ENCODE data around the gene PPM1M. TPM values are rescaled to one million over a fixed set of nuclear protein-coding genes. Genes with fewer than 3 reads are reported as not detected.

PPM1M gene
- total RNA-seq, 6 experiments from 2014 or later: 2.8 to 7.1 (median 4.5) TPM

- H3K4me1 ChIP-seq: peaks cover 0 to 63% (median 23%) of the 10 kb centered on the region in 4 donors
- ATAC-seq (peak in 1 of 4 donors; percentile 6), DNase-seq (peak in 1 of 3 donors; percentile 49)
- peaks cover 0 to 19% (median 8%) of the 10 kb centered on the region in 4 donors for H3K36me3 ChIP-seq
- peak overlapping the region; percentile 50 to 97 (median 77) for H3K4me3 ChIP-seq
- TF ChIP-seq CTCF (IDR thresholded peaks at IDR 0.05): peak; percentile 39 to 51 (median 48)
- TF ChIP-seq POLR2A (IDR thresholded peaks at IDR 0.05): no peak
- H3K9me3 ChIP-seq: no peaks in the 10 kb centered on the region
- 25% methylated on average over 7 of the region's 7 CpGs for whole genome bisulfite sequencing (ENCODE audit: insufficient coverage, low coverage, low lambda C conversion rate, missing lambda C conversion rate)
- H3K27ac ChIP-seq: peak overlapping the region in 2 of 3 donors; percentile 73 to 100
- intact Hi-C loops (cut with DNase I): loop anchor here in 1 of 2 donors (5.0 kb wide), 1 partner anchor 51 kb away; no protein-coding TSS in a partner anchor
- no peaks in the 10 kb centered on the region for H3K27me3 ChIP-seq
Observed at GRCh38 chr3:52291508-52292181, 46.1 kb downstream of the PPM1M start.

- TF ChIP-seq CTCF (IDR thresholded peaks at IDR 0.05) (no peak), POLR2A (IDR thresholded peaks at IDR 0.05) (no peak)
- H3K9me3 ChIP-seq: no peaks in the 10 kb centered on the region
- H3K27me3 ChIP-seq: no peaks in the 10 kb centered on the region
- H3K27ac ChIP-seq: peak overlapping the region in 2 of 3 donors; percentile 73 to 100
- H3K36me3 ChIP-seq: peaks cover 0 to 19% (median 8%) of the 10 kb centered on the region in 4 donors
- no CpG with 5 or more reads among the region's 20 CpGs for WGBS (ENCODE audit: insufficient coverage, low coverage, low lambda C conversion rate, missing lambda C conversion rate)
- ATAC-seq (no peak), DNase-seq (no peak)
- peak overlapping the region; percentile 50 to 97 (median 77) for H3K4me3 ChIP-seq
- intact Hi-C loops (cut with DNase I): loop anchor here in 1 of 2 donors (5.0 kb wide), 1 partner anchor 50 kb away; no protein-coding TSS in a partner anchor
- H3K4me1 ChIP-seq: peaks cover 0 to 59% (median 23%) of the 10 kb centered on the region in 4 donors
Observed at GRCh38 chr3:52292247-52293065, 46.9 kb downstream of the PPM1M start.

GRCh38 chr3:52293491-52294319 is 48.1 kb downstream of the PPM1M start:
- peak in 2 of 3 donors; percentile 11 to 48 for DNase-seq
- H3K27me3 ChIP-seq: no peaks in the 10 kb centered on the region
- ATAC-seq: no peak
- H3K9me3 ChIP-seq: no peaks in the 10 kb centered on the region
- H3K4me3 ChIP-seq: no peak overlapping the region
- no peak for TF ChIP-seq POLR2A (IDR thresholded peaks at IDR 0.05)
- TF ChIP-seq CTCF (IDR thresholded peaks at IDR 0.05): no peak
- 96% methylated on average over 5 of the region's 17 CpGs for WGBS (ENCODE audit: insufficient coverage, low coverage, low lambda C conversion rate, missing lambda C conversion rate)
- no peak overlapping the region for H3K27ac ChIP-seq
- peaks cover 0 to 53% (median 20%) of the 10 kb centered on the region in 4 donors for H3K4me1 ChIP-seq
- intact Hi-C loops (cut with DNase I): loop anchor here in 1 of 2 donors (5.0 kb wide), 1 partner anchor 49 kb away; no protein-coding TSS in a partner anchor
- peaks cover 0 to 19% (median 8%) of the 10 kb centered on the region in 4 donors for H3K36me3 ChIP-seq

All from right lobe of liver (tissue), 6 donors.